ENCODE results near the gene PRKAG2. TPM values are rescaled to one million over a fixed set of nuclear protein-coding genes. Genes with fewer than 3 reads are reported as not detected.
A peak's percentile ranks its signal among the peaks of the same experiment; 100 is the strongest.

Gene PRKAG2
- total and polyA plus RNA-seq, 2 of the 13 experiments (the other 11 are each of a cell fraction or from before 2014, with no cell fraction given) = 0.90 to 1.3 TPM

- TF ChIP-seq, protein P1, sequence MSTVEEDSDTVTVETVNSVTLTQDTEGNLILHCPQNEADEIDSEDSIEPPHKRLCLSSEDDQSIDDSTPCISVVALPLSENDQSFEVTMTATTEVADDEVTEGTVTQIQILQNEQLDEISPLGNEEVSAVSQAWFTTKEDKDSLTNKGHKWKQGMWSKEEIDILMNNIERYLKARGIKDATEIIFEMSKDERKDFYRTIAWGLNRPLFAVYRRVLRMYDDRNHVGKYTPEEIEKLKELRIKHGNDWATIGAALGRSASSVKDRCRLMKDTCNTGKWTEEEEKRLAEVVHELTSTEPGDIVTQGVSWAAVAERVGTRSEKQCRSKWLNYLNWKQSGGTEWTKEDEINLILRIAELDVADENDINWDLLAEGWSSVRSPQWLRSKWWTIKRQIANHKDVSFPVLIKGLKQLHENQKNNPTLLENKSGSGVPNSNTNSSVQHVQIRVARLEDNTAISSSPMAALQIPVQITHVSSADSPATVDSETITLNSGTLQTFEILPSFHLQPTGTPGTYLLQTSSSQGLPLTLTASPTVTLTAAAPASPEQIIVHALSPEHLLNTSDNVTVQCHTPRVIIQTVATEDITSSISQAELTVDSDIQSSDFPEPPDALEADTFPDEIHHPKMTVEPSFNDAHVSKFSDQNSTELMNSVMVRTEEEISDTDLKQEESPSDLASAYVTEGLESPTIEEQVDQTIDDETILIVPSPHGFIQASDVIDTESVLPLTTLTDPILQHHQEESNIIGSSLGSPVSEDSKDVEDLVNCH (CRISPR knock-in tag; IDR thresholded peaks at IDR 0.05) = no peak
- TF ChIP-seq ZNF33B (CRISPR knock-in tag; IDR thresholded peaks at IDR 0.05) (no peak), JUND (CRISPR knock-in tag; IDR thresholded peaks at IDR 0.05) (0 out of 2 replicates have a peak, but pooled peaks have one; percentile 45), FOXM1 (CRISPR knock-in tag; IDR thresholded peaks at IDR 0.05) (no peak), NR0B2 (CRISPR knock-in tag; IDR thresholded peaks at IDR 0.05) (no peak), FIP1L1 (IDR thresholded peaks at IDR 0.05; ENCODE audit: borderline replicate concordance, insufficient read depth, low read depth, low read length) (no peak), ZNF644 (CRISPR knock-in tag; IDR thresholded peaks at IDR 0.05; ENCODE audit: low read depth) (no peak), ZNF772 (CRISPR knock-in tag; IDR thresholded peaks at IDR 0.05) (0 out of 2 replicates have a peak, but pooled peaks have one; percentile 48), KDM5B (CRISPR knock-in tag; IDR thresholded peaks at IDR 0.05; ENCODE audit: borderline replicate concordance) (0 out of 2 replicates have a peak, but pooled peaks have one; percentile 58), ZFX (CRISPR knock-in tag; IDR thresholded peaks at IDR 0.05; ENCODE audit: low read depth) (peak; percentile 31; the same call in 1 of the 2 replicates), RBM22 (optimal IDR thresholded peaks at IDR 0.05; ENCODE audit: low read length) (peak; percentile 59), NAIF1 (CRISPR knock-in tag; IDR thresholded peaks at IDR 0.05; ENCODE audit: borderline replicate concordance) (0 out of 2 replicates have a peak, but pooled peaks have one; percentile 43), REPIN1 (CRISPR knock-in tag; IDR thresholded peaks at IDR 0.05; ENCODE audit: borderline replicate concordance, low read depth) (no peak), SRY (CRISPR knock-in tag; IDR thresholded peaks at IDR 0.05) (no peak), HNRNPLL (IDR thresholded peaks at IDR 0.05; ENCODE audit: low read depth, low read length, poor library complexity, severe bottlenecking) (no peak), STAT5B (CRISPR knock-in tag; IDR thresholded peaks at IDR 0.05) (no peak), TCF7L2 (IDR thresholded peaks at IDR 0.05; ENCODE audit: low read depth, low read length) (no peak), PRMT3 (CRISPR knock-in tag; IDR thresholded peaks at IDR 0.05; ENCODE audit: borderline replicate concordance, low read depth) (no peak), TARDBP (CRISPR knock-in tag; IDR thresholded peaks at IDR 0.05) (no peak), SIX1 (CRISPR knock-in tag; IDR thresholded peaks at IDR 0.05; ENCODE audit: borderline replicate concordance) (no peak), ATAD3A (CRISPR knock-in tag; IDR thresholded peaks at IDR 0.05) (no peak), HHEX (CRISPR knock-in tag; IDR thresholded peaks at IDR 0.05) (no peak), ZFY (CRISPR knock-in tag; IDR thresholded peaks at IDR 0.05) (no peak), ZNF274 (CRISPR knock-in tag; IDR thresholded peaks at IDR 0.05) (0 out of 2 replicates have a peak, but pooled peaks have one; percentile 37), ZNF263 (CRISPR knock-in tag; IDR thresholded peaks at IDR 0.05) (no peak), ZNF230 (CRISPR knock-in tag; IDR thresholded peaks at IDR 0.05) (no peak), ZNF724P (CRISPR knock-in tag; IDR thresholded peaks at IDR 0.05; ENCODE audit: borderline replicate concordance) (no peak), ZNF549 (CRISPR knock-in tag; IDR thresholded peaks at IDR 0.05) (no peak), SMARCC2 (IDR thresholded peaks at IDR 0.05) (no peak)
Measured at GRCh38 chr7:151518105-151518946, 358.6 kb downstream of the PRKAG2 start (continued).
